Neuronal stem cell (in vitro differentiated cells): Measurements from ENCODE around the gene PDIA2.
A peak's percentile ranks its signal among the peaks of the same experiment; 100 is the strongest.
"Not testable (repeated sequence)": the region's sequence is repeated elsewhere in the genome, so short reads cannot be mapped to it uniquely, and the experiment has no call there.

ENCODE experiments used
- DNase-seq: peaks from one replicate; pipeline ENCODE4 v3.0.0-alpha.2; 2013; ENCODE audit warnings: low spot score
- H2AFZ ChIP-seq: one replicate; pipeline ENCODE4 v1.6.1; 2013; ENCODE audit warnings: mild to moderate bottlenecking, low read length, inconsistent platforms
- H2AK5ac ChIP-seq: 2 replicates; pipeline ENCODE4 v1.6.1; 2013; ENCODE audit warnings: low read depth, mild to moderate bottlenecking, inconsistent platforms, low read length, moderate library complexity, mixed read lengths
- H2BK120ac ChIP-seq: 2 replicates; pipeline ENCODE4 v1.6.1; 2013; ENCODE audit warnings: low read depth, mild to moderate bottlenecking, inconsistent platforms, low read length, moderate library complexity, mixed read lengths
- H2BK12ac ChIP-seq: one replicate; pipeline ENCODE4 v1.6.1; 2013; ENCODE audit warnings: low read length, inconsistent platforms
- H2BK15ac ChIP-seq: 2 replicates; pipeline ENCODE4 v1.6.1; 2013; ENCODE audit warnings: mild to moderate bottlenecking, low read length, inconsistent platforms, mixed read lengths
- H2BK5ac ChIP-seq: one replicate; pipeline ENCODE4 v1.6.1; 2013; ENCODE audit warnings: inconsistent platforms, mild to moderate bottlenecking, low read length, moderate library complexity
- H3K14ac ChIP-seq: one replicate; pipeline ENCODE4 v1.6.1; 2013; ENCODE audit warnings: low read length, inconsistent platforms
- H3K18ac ChIP-seq: 2 replicates; pipeline ENCODE4 v1.6.1; 2013; ENCODE audit warnings: low read length, inconsistent platforms
- H3K23ac ChIP-seq: 2 replicates; pipeline ENCODE4 v1.6.1; 2013; ENCODE audit warnings: low read depth, mild to moderate bottlenecking, mixed read lengths, low read length, inconsistent platforms; ENCODE audit not compliant: poor library complexity
- H3K27ac ChIP-seq: replicated peaks from 3 replicates; pipeline ENCODE4 v1.5.1; 2013; ENCODE audit warnings: low read length, inconsistent platforms
- H3K27me3 ChIP-seq, 3 experiments: 2 replicates each; pipeline ENCODE4 v1.6.1; 2013; ENCODE audit warnings: low read length in 3 of 3, mild to moderate bottlenecking in 2 of 3, inconsistent platforms in 1 of 3, low read depth in 1 of 3, mixed read lengths in 1 of 3, moderate library complexity in 1 of 3; ENCODE audit not compliant: control insufficient read depth in 3 of 3, insufficient read depth in 3 of 3
- H3K36me3 ChIP-seq, 2 donors: replicated peaks in 1 of 2; 2 replicates each; pipeline ENCODE4 v1.6.1; 2013; ENCODE audit warnings: low read length in 2 of 2; ENCODE audit not compliant: control insufficient read depth in 2 of 2, insufficient read depth in 2 of 2
- H3K4ac ChIP-seq: 2 replicates; pipeline ENCODE4 v1.6.1; 2013; ENCODE audit warnings: inconsistent platforms, mild to moderate bottlenecking, low read length, moderate library complexity
- H3K4me1 ChIP-seq, 2 donors: 1 replicate in 1 of 2; 2 replicates in 1 of 2; pipeline ENCODE4 v1.6.1; 2013; ENCODE audit warnings: low read length in 2 of 2, low read depth in 1 of 2; ENCODE audit not compliant: control insufficient read depth in 2 of 2, insufficient read depth in 1 of 2
- H3K4me2 ChIP-seq: one replicate; pipeline ENCODE4 v1.6.1; 2013; ENCODE audit warnings: mild to moderate bottlenecking, low read length, inconsistent platforms; ENCODE audit not compliant: insufficient read depth, poor library complexity, severe bottlenecking
- H3K4me3 ChIP-seq, 2 donors: 2 replicates each; pipeline ENCODE4 v1.5.1; 2013; ENCODE audit warnings: low read length in 2 of 2, mild to moderate bottlenecking in 2 of 2, inconsistent platforms in 1 of 2, moderate library complexity in 1 of 2
- H3K79me1 ChIP-seq: one replicate; pipeline ENCODE4 v1.6.1; 2013; ENCODE audit warnings: low read depth, mild to moderate bottlenecking, inconsistent platforms, low read length, moderate library complexity
- H3K9ac ChIP-seq: one replicate; pipeline ENCODE4 v1.6.1; 2013; ENCODE audit warnings: mild to moderate bottlenecking, low read depth, low read length, inconsistent platforms; ENCODE audit not compliant: poor library complexity
- H3K9me3 ChIP-seq, 2 donors: replicated peaks in 1 of 2; 2 replicates each; pipeline versions ENCODE3 to v1.6.1; 2013; ENCODE audit warnings: low read length in 2 of 2, mild to moderate bottlenecking in 2 of 2, inconsistent platforms in 1 of 2, low read depth in 1 of 2, mixed read lengths in 1 of 2, moderate library complexity in 1 of 2; ENCODE audit not compliant: control insufficient read depth in 2 of 2, insufficient read depth in 1 of 2
- H4K8ac ChIP-seq: one replicate; pipeline ENCODE4 v1.6.1; 2013; ENCODE audit warnings: low read depth, mild to moderate bottlenecking, inconsistent platforms, low read length, moderate library complexity
- H4K91ac ChIP-seq: one replicate; pipeline ENCODE4 v1.6.1; 2013; ENCODE audit warnings: low read length, low read depth, mild to moderate bottlenecking, inconsistent platforms; ENCODE audit not compliant: poor library complexity
- WGBS, 2 donors: extraction: QIAGEN DNeasy Blood & Tissue Kit; methylation state at CpG; one replicate each; pipeline ENCODE4 v1.1.7; 2013; ENCODE audit warnings: missing lambda C conversion rate in 2 of 2, mixed read lengths in 1 of 2; ENCODE audit not compliant: insufficient read length in 2 of 2, insufficient replicate concordance in 1 of 2; ENCODE audit errors: extremely low coverage in 2 of 2; 5-methylcytosine and 5-hydroxymethylcytosine counted together

Gene PDIA2

GRCh38 chr16:331181-331814, 48.3 kb downstream of the PDIA2 start:
- H3K27ac ChIP-seq, H3K9ac ChIP-seq, DNase-seq, H3K18ac ChIP-seq, H2BK15ac ChIP-seq, H2BK12ac ChIP-seq, H3K36me3 ChIP-seq, H2AFZ ChIP-seq, H2AK5ac ChIP-seq, H2BK5ac ChIP-seq, H2BK120ac ChIP-seq, H3K4me3 ChIP-seq, H3K14ac ChIP-seq, H3K4me2 ChIP-seq, H3K27me3 ChIP-seq, H4K91ac ChIP-seq, H3K4ac ChIP-seq, H4K8ac ChIP-seq, H3K23ac ChIP-seq, H3K9me3 ChIP-seq: not testable (repeated sequence)
- WGBS, 2 donors, result no CpG with 5 or more reads among the region's 6 CpGs
- peaks cover 10 to 21% of the 10 kb centered on the region in 2 donors for H3K4me1 ChIP-seq
- peaks cover 12% of the 10 kb centered on the region for H3K79me1 ChIP-seq

- Histone ChIP-seq H2BK120ac (no peak overlapping the region), H2BK15ac (no peak overlapping the region), H2AK5ac (no peak overlapping the region), H3K36me3 (peaks cover 0 to 5% of the 10 kb centered on the region in 2 donors), H2BK5ac (no peak overlapping the region), H3K14ac (peak overlapping the region; percentile 75), H3K4me2 (no peak overlapping the region), H3K4ac (no peak overlapping the region), H4K91ac (no peak overlapping the region), H3K9me3 (peaks cover 3 to 4% of the 10 kb centered on the region in 2 donors), H3K23ac (peak overlapping the region; percentile 75), H3K79me1 (peaks cover 12% of the 10 kb centered on the region), H2BK12ac (no peak overlapping the region), H3K4me1 (peaks cover 10 to 11% of the 10 kb centered on the region in 2 donors), H3K27ac (no peak overlapping the region), H3K27me3 (no peaks in the 10 kb centered on the region), H2AFZ (no peak overlapping the region), H3K18ac (peak overlapping the region; percentile 7), H4K8ac (peak overlapping the region; percentile 93), H3K9ac (no peak overlapping the region), H3K4me3 (peak overlapping the region in 1 of 2 donors; percentile 39)
- DNase-seq, result no peak
- no CpG with 5 or more reads among the region's 6 CpGs for WGBS, 2 donors
These were observed 50.6 kb downstream of the PDIA2 start for GRCh38 chr16:333406-334094.

GRCh38 chr16:334164-334832, 51.3 kb downstream of the PDIA2 start:
- not testable (repeated sequence) for H3K79me1 ChIP-seq, H3K9me3 ChIP-seq, H3K36me3 ChIP-seq, H3K4ac ChIP-seq, H2BK12ac ChIP-seq, DNase-seq, H2AK5ac ChIP-seq, H2BK120ac ChIP-seq, H3K14ac ChIP-seq, H2BK15ac ChIP-seq, H3K27me3 ChIP-seq, H2AFZ ChIP-seq, H3K9ac ChIP-seq, H4K91ac ChIP-seq, H3K27ac ChIP-seq, H3K4me2 ChIP-seq, H2BK5ac ChIP-seq, H3K18ac ChIP-seq
- Histone ChIP-seq H3K4me3 (peak overlapping the region in 1 of 2 donors; percentile 68), H3K23ac (peak overlapping the region; percentile 75), H3K4me1 (peaks cover 10 to 11% of the 10 kb centered on the region in 2 donors), H4K8ac (peak overlapping the region; percentile 93)
- no CpG with 5 or more reads among the region's 5 CpGs for WGBS, 2 donors
